Large intestine (tissue), 12 donors: ENCODE results near the gene TAS2R7. TPM values are rescaled to one million over a fixed set of nuclear protein-coding genes. Genes with fewer than 3 reads are reported as not detected.

ENCODE experiments used
- DNase-seq, 2 donors: peaks; one replicate each; pipeline versions ENCODE4 v3.0.0 to v3.0.0-alpha.2; 2013
- H3K27ac ChIP-seq: one replicate; pipeline ENCODE4 v1.5.1; 2013; ENCODE audit warnings: low read length
- H3K27me3 ChIP-seq: 2 replicates; pipeline ENCODE4 v1.6.1; 2013; ENCODE audit warnings: low read length; ENCODE audit not compliant: control insufficient read depth, insufficient read depth
- H3K36me3 ChIP-seq: 2 replicates; pipeline ENCODE4 v1.6.1; 2013; ENCODE audit warnings: low read length; ENCODE audit not compliant: control insufficient read depth, insufficient read depth
- H3K4me1 ChIP-seq: one replicate; pipeline ENCODE4 v1.6.1; 2013; ENCODE audit warnings: low read length; ENCODE audit not compliant: control insufficient read depth, insufficient read depth
- H3K4me3 ChIP-seq: one replicate; pipeline ENCODE4 v1.5.1; 2013; ENCODE audit warnings: low read length
- H3K9me3 ChIP-seq: one replicate; pipeline ENCODE4 v1.6.1; 2013; ENCODE audit warnings: mild to moderate bottlenecking, low read depth, low read length, moderate library complexity; ENCODE audit not compliant: control insufficient read depth
- WGBS: methylation state at CpG from one replicate; pipeline ENCODE4 v1.1.5; 2013; ENCODE audit warnings: low lambda C conversion rate; ENCODE audit not compliant: insufficient coverage; 5-methylcytosine and 5-hydroxymethylcytosine counted together
- long read RNA-seq, 11 donors: transcript quantifications; one replicate each; lab custom pipeline, GENCODE V29; 2026
- polyA plus RNA-seq: library from polyadenylated mRNA; unstranded; fragments of 120-200 nt; gene quantifications from one replicate; pipeline ENCODE4 v1.2.1, GENCODE V29; 2013

Gene TAS2R7
- not detected for polyA plus RNA-seq
- long read RNA-seq, donor 1: 0 reads
- long read RNA-seq, donor 2: 0 reads
- long read RNA-seq, donor 3: 0 reads
- long read RNA-seq, donor 4: 0 reads
- long read RNA-seq, donor 5: 0 reads
- long read RNA-seq, donor 6: 0 reads
- long read RNA-seq, donor 7: 0 reads
- long read RNA-seq, donor 8: 0 reads
- long read RNA-seq, donor 9: 0 reads
- long read RNA-seq, donor 10: 0 reads
- long read RNA-seq, donor 11: 0 reads

GRCh38 chr12:10802587-10802986 lies at the start of gene TAS2R7:
Gene TAS2R7 (minus strand): TSS chr12:10802627. CDS start chr12:10802570, 57 bp downstream.
- H3K4me1 ChIP-seq: no peaks in the 10 kb centered on the region
- H3K4me3 ChIP-seq: no peak within 1 kb of the TSS
- 28% methylated on average over 2 of the region's 4 CpGs for WGBS
- H3K36me3 ChIP-seq: no peaks in the 10 kb centered on the region
- H3K27me3 ChIP-seq: peaks cover 3% of the 10 kb centered on the region
- no peaks in the 10 kb centered on the region for H3K9me3 ChIP-seq
- no peak for DNase-seq
- no peak within 1 kb of the TSS for H3K27ac ChIP-seq

GRCh38 chr12:10851243-10851858 lies 48.9 kb upstream of the TAS2R7 start:
- H3K4me1 ChIP-seq: no peaks in the 10 kb centered on the region
- H3K27ac ChIP-seq: no peak overlapping the region
- H3K4me3 ChIP-seq: no peak overlapping the region
- H3K27me3 ChIP-seq: no peaks in the 10 kb centered on the region
- peaks cover 2% of the 10 kb centered on the region for H3K36me3 ChIP-seq
- no peak for DNase-seq
- peaks cover 5% of the 10 kb centered on the region for H3K9me3 ChIP-seq
- no CpG with 5 or more reads among the region's 4 CpGs for WGBS

GRCh38 chr12:10849425-10849878 lies 47.0 kb upstream of the TAS2R7 start, which contains the start of gene PRR4:
Gene PRR4 (minus strand): TSS chr12:10849475. CDS start chr12:10849437, 38 bp downstream.
- Histone ChIP-seq H3K9me3 (no peaks in the 10 kb centered on the region), H3K27ac (no peak within 1 kb of the TSS), H3K4me3 (no peak within 1 kb of the TSS), H3K27me3 (no peaks in the 10 kb centered on the region), H3K36me3 (peaks cover 2% of the 10 kb centered on the region), H3K4me1 (no peaks in the 10 kb centered on the region)
- WGBS: no CpG with 5 or more reads among the region's 4 CpGs
- DNase-seq: no peak

GRCh38 chr12:10847744-10848143 lies 45.3 kb upstream of the TAS2R7 start:
- WGBS: no CpG with 5 or more reads among the region's 2 CpGs
- Histone ChIP-seq H3K27ac (no peak overlapping the region), H3K27me3 (no peaks in the 10 kb centered on the region), H3K4me3 (no peak overlapping the region), H3K36me3 (peaks cover 4% of the 10 kb centered on the region), H3K9me3 (no peaks in the 10 kb centered on the region), H3K4me1 (no peaks in the 10 kb centered on the region)
- DNase-seq: no peak

GRCh38 chr12:10842862-10843261 lies 40.4 kb upstream of the TAS2R7 start:
- DNase-seq: no peak

GRCh38 chr12:10838461-10838860 lies 36.0 kb upstream of the TAS2R7 start:
- Histone ChIP-seq H3K27me3 (no peaks in the 10 kb centered on the region), H3K9me3 (no peaks in the 10 kb centered on the region), H3K4me3 (no peak overlapping the region), H3K36me3 (peaks cover 3% of the 10 kb centered on the region), H3K4me1 (no peaks in the 10 kb centered on the region), H3K27ac (no peak overlapping the region)
- 80% methylated on average over 1 of the region's 3 CpGs for WGBS
- DNase-seq: no peak

More at GRCh38 chr12:10842862-10843261, 40.4 kb upstream of the TAS2R7 start:
- WGBS: no CpG with 5 or more reads among the region's 2 CpGs
- H3K9me3 ChIP-seq: no peaks in the 10 kb centered on the region
- H3K36me3 ChIP-seq: peaks cover 5% of the 10 kb centered on the region
- H3K27ac ChIP-seq: no peak overlapping the region
- no peaks in the 10 kb centered on the region for H3K27me3 ChIP-seq
- no peak overlapping the region for H3K4me3 ChIP-seq
- H3K4me1 ChIP-seq: no peaks in the 10 kb centered on the region

GRCh38 chr12:10829994-10830393 lies 27.6 kb upstream of the TAS2R7 start:
- no peak for DNase-seq
- H3K4me3 ChIP-seq: no peak overlapping the region
- no peaks in the 10 kb centered on the region for H3K9me3 ChIP-seq
- H3K27me3 ChIP-seq: no peaks in the 10 kb centered on the region
- no CpG with 5 or more reads among the region's 1 CpG for whole genome bisulfite sequencing
- H3K4me1 ChIP-seq: no peaks in the 10 kb centered on the region
- no peak overlapping the region for H3K27ac ChIP-seq
- H3K36me3 ChIP-seq: no peaks in the 10 kb centered on the region

GRCh38 chr12:10826258-10826657 lies 23.8 kb upstream of the TAS2R7 start, which contains the start of gene TAS2R10:
Gene TAS2R10 (minus strand): TSS chr12:10826358. CDS start chr12:10826269, 89 bp downstream.
- no peak within 1 kb of the TSS for H3K27ac ChIP-seq
- no peak for DNase-seq
- no CpG with 5 or more reads among the region's 3 CpGs for WGBS
- no peaks in the 10 kb centered on the region for H3K4me1 ChIP-seq
- H3K27me3 ChIP-seq: no peaks in the 10 kb centered on the region
- H3K36me3 ChIP-seq: no peaks in the 10 kb centered on the region
- H3K9me3 ChIP-seq: no peaks in the 10 kb centered on the region
- no peak within 1 kb of the TSS for H3K4me3 ChIP-seq

GRCh38 chr12:10824957-10825356 lies 22.5 kb upstream of the TAS2R7 start:
- 86% methylated on average over 3 of the region's 3 CpGs for WGBS

GRCh38 chr12:10811883-10812536 lies 9.6 kb upstream of the TAS2R7 start:
- Histone ChIP-seq H3K36me3 (no peaks in the 10 kb centered on the region), H3K9me3 (no peaks in the 10 kb centered on the region), H3K27me3 (no peaks in the 10 kb centered on the region), H3K4me1 (no peaks in the 10 kb centered on the region), H3K4me3 (no peak overlapping the region), H3K27ac (no peak overlapping the region)
- 100% methylated on average over 1 of the region's 3 CpGs for WGBS
- DNase-seq: no peak

More at GRCh38 chr12:10824957-10825356, 22.5 kb upstream of the TAS2R7 start:
- H3K4me1 ChIP-seq: no peaks in the 10 kb centered on the region
- DNase-seq: no peak
- no peak overlapping the region for H3K27ac ChIP-seq
- no peaks in the 10 kb centered on the region for H3K9me3 ChIP-seq
- no peaks in the 10 kb centered on the region for H3K36me3 ChIP-seq
- no peak overlapping the region for H3K4me3 ChIP-seq
- no peaks in the 10 kb centered on the region for H3K27me3 ChIP-seq
